Stimulated activated CD8-positive, alpha-beta memory T cell treated with anti-CD3 and anti-CD28 coated beads, Interleukin-4, amount 100 ng/mL, for 1 hour (primary cell): ENCODE data around the gene LAPTM5.

Source experiments
- DNase-seq, 2 donors: peaks; one replicate each; pipeline ENCODE4 v3.0.0-alpha.2; 2020; ENCODE audit warnings: low read depth in 2 of 2, low spot score in 1 of 2

Gene LAPTM5

GRCh38 chr1:30683699-30684098 lies 73.9 kb downstream of the LAPTM5 start:
- DNase-seq, result no peak
